K562 (cell line): ENCODE results near the gene FITM1. TPM values are rescaled to one million over a fixed set of nuclear protein-coding genes. Genes with fewer than 3 reads are reported as not detected.
A peak's percentile ranks its signal among the peaks of the same experiment; 100 is the strongest.

Experiments used
- CBFB ChIP-seq: sonication (generic); formaldehyde crosslinking; IDR thresholded peaks from 2 replicates; pipeline ENCODE4 v1.4.0; 2020; ENCODE audit warnings: mild to moderate bottlenecking, missing genetic modification reagents
- CGGBP1 ChIP-seq: fragments of 250-450 bp; sonication (Bioruptor Pico); IDR thresholded peaks from 2 replicates; pipeline ENCODE4 v1.9.0; 2021; ENCODE audit warnings: mild to moderate bottlenecking
- DLX4 ChIP-seq: fragments of 250-450 bp; sonication (Bioruptor Pico); IDR thresholded peaks from 2 replicates; pipeline ENCODE4 v1.6.1; 2021; ENCODE audit warnings: mild to moderate bottlenecking
- FOXM1 ChIP-seq, 2 experiments: fragments of 450-650 bp in 1 of 2; sonication (generic) in 1 of 2; formaldehyde crosslinking in 1 of 2; IDR thresholded peaks; 2 replicates each; pipeline versions ENCODE4 v1.6.1 to v1.9.0; 2017 to 2022; ENCODE audit warnings: low read depth in 2 of 2, mild to moderate bottlenecking in 2 of 2, missing genetic modification reagents in 1 of 2, moderate library complexity in 1 of 2
- GABPA ChIP-seq: fragments of 200-800 bp; sonication (Bioruptor generic); conservative IDR thresholded peaks from 2 replicates; pipeline ENCODE4 v1.6.1; 2016; ENCODE audit warnings: low read depth, missing genetic modification characterization, missing compliant biosample characterization
- MXI1 ChIP-seq: IDR thresholded peaks from 2 replicates; pipeline ENCODE4 v1.6.1; 2011; ENCODE audit warnings: low read depth, mild to moderate bottlenecking, improper control_type of control experiment, low read length
- RBM17 ChIP-seq: fragments of 200-400 bp; formaldehyde crosslinking; IDR thresholded peaks from 2 replicates; pipeline ENCODE4 v1.6.1; 2017; ENCODE audit warnings: low read depth, mild to moderate bottlenecking, low read length, borderline replicate concordance
- RBM25 ChIP-seq: fragments of 200-400 bp; formaldehyde crosslinking; IDR thresholded peaks from 2 replicates; pipeline ENCODE4 v1.6.1; 2018; ENCODE audit warnings: low read length, low read depth, moderate library complexity; ENCODE audit not compliant: severe bottlenecking
- SAP30 ChIP-seq: fragments of 200-600 bp; sonication (generic); IDR thresholded peaks from 2 replicates; pipeline ENCODE4 v1.6.1; 2012; ENCODE audit warnings: borderline replicate concordance, low read depth, mild to moderate bottlenecking, moderate library complexity, low read length, control low read depth, inconsistent platforms; ENCODE audit not compliant: insufficient read depth, poor library complexity, severe bottlenecking
- SIN3B ChIP-seq: fragments of 450-650 bp; IDR thresholded peaks from 2 replicates; pipeline ENCODE4 v1.6.1; 2017; ENCODE audit warnings: low read depth, mild to moderate bottlenecking, moderate library complexity
- SRSF3 ChIP-seq: fragments of 200-400 bp; formaldehyde crosslinking; IDR thresholded peaks from 2 replicates; pipeline ENCODE4 v1.6.1; 2016; ENCODE audit warnings: mild to moderate bottlenecking, low read length, moderate library complexity; ENCODE audit not compliant: insufficient read depth
- TARDBP ChIP-seq: fragments of 450-650 bp; IDR thresholded peaks from 2 replicates; pipeline ENCODE4 v1.6.1; 2016
- TCF7L2 ChIP-seq: fragments of 150-350 bp; IDR thresholded peaks from 2 replicates; pipeline ENCODE4 v1.6.1; 2016; ENCODE audit warnings: low read depth, mild to moderate bottlenecking, low read length, moderate library complexity
- TSC22D4 ChIP-seq: fragments of 450-650 bp; IDR thresholded peaks from 2 replicates; pipeline ENCODE4 v1.6.1; 2016; ENCODE audit warnings: missing genetic modification characterization, missing biosample characterization, control low read depth
- USF1 ChIP-seq: sonication (generic); formaldehyde crosslinking; IDR thresholded peaks from 2 replicates; pipeline ENCODE4 v1.9.0; 2022; ENCODE audit warnings: mild to moderate bottlenecking, missing genetic modification reagents
- ZBTB9 ChIP-seq: fragments of 450-650 bp; formaldehyde crosslinking; IDR thresholded peaks from 2 replicates; pipeline ENCODE4 v1.4.0; 2020; ENCODE audit warnings: mild to moderate bottlenecking, moderate library complexity
- ZNF384 ChIP-seq: IDR thresholded peaks from 2 replicates; pipeline ENCODE4 v1.6.1; 2012; ENCODE audit warnings: low read depth, low read length, improper control_type of control experiment
- polyA plus RNA-seq, 8 experiments: library from polyadenylated mRNA; depleted of rRNA in 4 of 8; stranded (reverse) in 5 of 8; unstranded in 3 of 8; fragments of >200 nt; fragmentation: Nextera tagmentation in 2 of 8; fragmentation: Illumina TruSeq in 1 of 8; extraction: Ambion mirVana in 2 of 8; extraction: Trizol in 1 of 8; gene quantifications; 2 replicates each; pipeline versions ENCODE4 v1.2.1 to v1.2.3, GENCODE V29; 2011 to 2014; ENCODE audit warnings: inconsistent platforms in 1 of 8, missing spikeins in 1 of 8
- total RNA-seq, 7 experiments: library from RNA; depleted of rRNA in 6 of 7; stranded (reverse); fragments of >200 nt in 6 of 7; fragmentation: Illumina TruSeq in 2 of 7; extraction: Trizol in 2 of 7; gene quantifications; 2 replicates each; pipeline versions ENCODE4 v1.2.1 to v1.2.3, GENCODE V29; 2011 to 2021; ENCODE audit warnings: low replicate concordance in 1 of 7
- TF ChIP-seq, protein P1 (sequence below): sonication (generic); formaldehyde crosslinking; IDR thresholded peaks from 2 replicates; pipeline ENCODE4 v1.4.0; 2020; ENCODE audit warnings: mild to moderate bottlenecking, missing genetic modification reagents
- TF ChIP-seq, protein P2 (sequence below): sonication (generic); formaldehyde crosslinking; IDR thresholded peaks from 2 replicates; pipeline ENCODE4 v1.5.0; 2020; ENCODE audit warnings: missing genetic modification reagents

FITM1 gene
- total and polyA plus RNA-seq, 9 of the 15 experiments (the other 6 are each of a cell fraction or from before 2014, with no cell fraction given), result 0.09 to 0.20 TPM; not detected in 7

GRCh38 chr14:24141097-24141880 lies 10.8 kb downstream of the FITM1 start, which contains the start of gene EMC9 (continued):
- peak; percentile 68 for TF ChIP-seq SAP30
- no peak for TF ChIP-seq TCF7L2
- TF ChIP-seq GABPA (tag), result peak; percentile 71
- TF ChIP-seq USF1 (CRISPR knock-in tag), result peak; percentile 84
- TF ChIP-seq SIN3B, result no peak
- no peak for TF ChIP-seq SRSF3
- no peak for TF ChIP-seq ZNF384
- TF ChIP-seq, protein P1, sequence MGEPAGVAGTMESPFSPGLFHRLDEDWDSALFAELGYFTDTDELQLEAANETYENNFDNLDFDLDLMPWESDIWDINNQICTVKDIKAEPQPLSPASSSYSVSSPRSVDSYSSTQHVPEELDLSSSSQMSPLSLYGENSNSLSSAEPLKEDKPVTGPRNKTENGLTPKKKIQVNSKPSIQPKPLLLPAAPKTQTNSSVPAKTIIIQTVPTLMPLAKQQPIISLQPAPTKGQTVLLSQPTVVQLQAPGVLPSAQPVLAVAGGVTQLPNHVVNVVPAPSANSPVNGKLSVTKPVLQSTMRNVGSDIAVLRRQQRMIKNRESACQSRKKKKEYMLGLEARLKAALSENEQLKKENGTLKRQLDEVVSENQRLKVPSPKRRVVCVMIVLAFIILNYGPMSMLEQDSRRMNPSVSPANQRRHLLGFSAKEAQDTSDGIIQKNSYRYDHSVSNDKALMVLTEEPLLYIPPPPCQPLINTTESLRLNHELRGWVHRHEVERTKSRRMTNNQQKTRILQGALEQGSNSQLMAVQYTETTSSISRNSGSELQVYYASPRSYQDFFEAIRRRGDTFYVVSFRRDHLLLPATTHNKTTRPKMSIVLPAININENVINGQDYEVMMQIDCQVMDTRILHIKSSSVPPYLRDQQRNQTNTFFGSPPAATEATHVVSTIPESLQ (CRISPR knock-in tag), result no peak
- TF ChIP-seq CGGBP1 (CRISPR knock-in tag), result no peak
- TF ChIP-seq RBM17, result no peak
- no peak for TF ChIP-seq TSC22D4
- TF ChIP-seq, protein P2, sequence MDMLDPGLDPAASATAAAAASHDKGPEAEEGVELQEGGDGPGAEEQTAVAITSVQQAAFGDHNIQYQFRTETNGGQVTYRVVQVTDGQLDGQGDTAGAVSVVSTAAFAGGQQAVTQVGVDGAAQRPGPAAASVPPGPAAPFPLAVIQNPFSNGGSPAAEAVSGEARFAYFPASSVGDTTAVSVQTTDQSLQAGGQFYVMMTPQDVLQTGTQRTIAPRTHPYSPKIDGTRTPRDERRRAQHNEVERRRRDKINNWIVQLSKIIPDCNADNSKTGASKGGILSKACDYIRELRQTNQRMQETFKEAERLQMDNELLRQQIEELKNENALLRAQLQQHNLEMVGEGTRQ (CRISPR knock-in tag), result peak; percentile 79
- TF ChIP-seq CBFB (CRISPR knock-in tag), result no peak
- TF ChIP-seq FOXM1 (IDR thresholded peaks at IDR 0.05; ENCODE audit: low read depth), result peak; percentile 87
- TF ChIP-seq FOXM1 (CRISPR knock-in tag; IDR thresholded peaks at IDR 0.05; ENCODE audit: low read depth), result no peak
- no peak for TF ChIP-seq MXI1
- 0 out of 2 replicates have a peak, but pooled peaks have one; percentile 36 for TF ChIP-seq ZBTB9 (CRISPR knock-in tag)
- no peak for TF ChIP-seq DLX4 (CRISPR knock-in tag)
- no peak for TF ChIP-seq TARDBP
- peak; percentile 58 for TF ChIP-seq RBM25
